T1000 (cell line): ENCODE measurements around the gene CTTN.
"Not testable (repeated sequence)": the region's sequence is repeated elsewhere in the genome, so short reads cannot be mapped to it uniquely, and the experiment has no call there.

ENCODE experiments used
- DNase-seq: peaks from one replicate; lab custom pipeline; 2025; ENCODE audit warnings: mixed read lengths; lab: John Stamatoyannopoulos, UW

CTTN gene

DNA sequence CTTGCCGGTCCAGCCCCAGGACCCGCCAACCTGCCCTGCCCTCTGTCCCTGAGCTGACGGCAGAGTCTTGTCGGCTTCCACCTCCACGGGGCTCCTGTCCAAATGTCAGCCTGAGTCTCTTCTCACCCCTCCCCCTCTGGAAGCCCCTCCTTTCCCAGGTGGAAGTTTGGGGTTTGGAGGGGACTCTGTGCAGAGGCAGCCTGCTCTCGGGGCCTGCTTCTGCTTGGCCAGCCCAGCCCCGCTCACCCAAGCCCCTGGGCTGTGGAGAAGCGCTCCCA, 31.0 kb downstream of the CTTN start:
- DNase-seq = no peak

DNA sequence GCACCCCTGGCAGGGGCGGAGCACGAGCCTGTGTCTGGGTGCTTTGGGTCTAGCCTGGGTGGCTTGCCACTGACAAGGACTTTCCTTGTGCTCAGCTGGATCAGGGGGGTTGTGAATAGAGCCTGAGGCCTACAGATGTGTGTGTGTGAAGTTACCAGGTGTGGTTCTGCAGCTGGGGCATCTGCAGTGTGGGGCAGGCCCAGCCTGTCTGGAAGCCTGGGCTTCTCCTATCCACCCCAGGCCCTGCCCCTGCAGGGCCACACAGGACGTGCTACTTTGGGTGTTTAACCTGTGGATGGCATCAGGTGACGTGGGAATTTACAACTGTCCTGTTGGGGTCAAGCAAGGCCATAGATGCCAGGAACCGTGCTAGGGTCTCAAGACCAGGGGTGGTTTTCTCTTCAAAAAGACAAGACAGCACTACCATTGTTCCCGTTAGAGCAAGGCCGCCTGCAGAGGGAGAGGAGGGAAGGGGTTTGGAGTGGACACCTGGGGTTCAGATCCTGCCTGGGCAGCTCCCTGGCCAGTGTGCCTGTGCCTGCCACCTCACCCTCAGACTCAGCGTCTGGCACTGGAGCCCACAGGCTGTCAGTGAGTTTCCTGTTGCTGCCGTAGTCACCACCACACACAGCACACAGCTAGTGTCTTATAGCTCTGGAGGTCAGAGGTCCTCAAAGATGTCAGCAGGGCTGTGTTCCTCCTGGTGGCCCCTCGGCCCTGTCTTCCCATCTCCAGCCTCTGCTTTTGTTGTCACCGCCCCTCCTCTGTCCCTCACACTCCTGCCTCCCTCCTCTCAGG, 31.6 kb downstream of the CTTN start:
- DNase-seq = no peak

DNA sequence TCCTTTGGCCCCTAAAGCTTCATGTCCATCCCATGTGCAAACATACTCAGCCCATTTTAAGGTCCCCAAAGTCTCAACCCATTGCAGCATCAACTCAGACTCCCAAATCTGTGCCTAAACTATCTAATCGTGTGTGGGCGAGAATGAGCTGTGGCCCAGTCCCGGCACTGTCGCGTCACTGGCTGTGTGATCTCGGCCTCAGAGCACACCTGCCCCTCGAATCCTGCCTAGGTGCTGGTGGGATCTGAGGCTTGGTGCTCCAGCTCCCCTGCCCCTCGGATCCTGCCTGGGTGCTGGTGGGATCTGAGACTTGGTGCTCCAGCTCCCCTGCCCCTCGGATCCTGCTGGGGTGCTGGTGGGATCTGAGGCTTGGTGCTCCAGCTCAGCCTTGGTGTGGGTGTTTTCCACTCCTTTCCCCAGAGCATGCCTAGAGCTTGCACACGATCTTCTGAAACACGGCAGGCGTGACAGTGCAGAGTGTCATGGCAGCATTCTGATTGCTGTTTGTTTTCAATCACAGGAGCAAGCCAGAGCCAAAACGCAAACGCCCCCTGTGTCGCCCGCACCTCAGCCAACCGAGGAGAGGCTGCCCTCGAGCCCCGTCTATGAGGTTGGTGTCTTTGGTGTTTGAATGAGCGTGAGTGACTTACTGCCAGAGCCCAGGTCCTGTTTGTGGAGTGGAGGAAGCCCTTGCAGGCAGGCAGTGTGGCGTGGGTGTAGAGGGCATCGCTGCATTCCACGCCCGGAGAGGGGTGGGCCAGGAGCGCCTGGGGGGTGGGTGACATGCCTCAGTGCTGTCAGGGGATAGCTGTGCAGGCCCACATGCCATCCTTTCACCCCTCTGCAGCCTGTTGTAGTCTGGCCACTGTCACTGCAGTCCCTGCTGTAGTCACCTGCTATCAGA, 32.6 kb downstream of the CTTN start:
- DNase-seq = no peak

DNA sequence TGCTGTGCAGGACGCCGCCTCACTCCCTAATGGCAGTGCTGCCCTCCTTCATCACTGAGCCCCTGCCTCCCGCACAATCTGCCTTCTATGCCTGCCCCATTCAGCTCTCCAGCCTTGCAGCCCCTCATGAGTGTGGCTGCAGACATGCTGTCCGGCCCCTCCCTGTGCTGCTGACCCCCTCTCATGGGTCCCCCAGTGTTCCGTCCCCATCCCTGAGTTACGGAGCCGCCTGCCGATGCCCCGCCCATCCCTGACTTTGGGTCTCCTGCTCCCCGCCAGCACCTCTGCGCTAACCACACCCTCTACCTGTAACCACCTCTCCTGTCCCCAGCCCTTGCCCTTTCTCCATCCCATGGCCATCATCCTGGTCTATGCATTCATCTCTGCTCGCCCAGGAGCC, 33.3 kb downstream of the CTTN start:
- no peak for DNase-seq

DNA sequence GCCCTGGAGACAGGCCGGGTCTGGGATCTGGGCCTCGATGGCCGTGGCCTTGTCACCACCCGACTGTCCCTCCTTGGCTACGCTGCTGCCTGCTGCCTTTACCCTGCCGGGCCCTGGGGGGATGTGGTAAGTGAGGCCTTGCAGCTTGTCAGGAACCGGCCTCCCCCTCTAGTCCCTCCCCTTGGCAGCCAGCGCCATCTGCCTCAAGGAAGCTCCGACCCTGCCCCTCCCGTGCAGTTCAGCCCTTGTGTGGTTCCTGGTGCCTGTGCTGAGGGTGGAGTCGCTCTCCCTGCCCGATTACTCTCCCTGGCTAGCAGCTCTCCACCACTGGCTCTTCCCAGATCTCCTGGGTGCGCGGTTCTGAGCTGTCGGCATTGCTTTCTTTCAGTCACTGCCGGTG, 33.7 kb downstream of the CTTN start:
- DNase-seq = no peak

DNA sequence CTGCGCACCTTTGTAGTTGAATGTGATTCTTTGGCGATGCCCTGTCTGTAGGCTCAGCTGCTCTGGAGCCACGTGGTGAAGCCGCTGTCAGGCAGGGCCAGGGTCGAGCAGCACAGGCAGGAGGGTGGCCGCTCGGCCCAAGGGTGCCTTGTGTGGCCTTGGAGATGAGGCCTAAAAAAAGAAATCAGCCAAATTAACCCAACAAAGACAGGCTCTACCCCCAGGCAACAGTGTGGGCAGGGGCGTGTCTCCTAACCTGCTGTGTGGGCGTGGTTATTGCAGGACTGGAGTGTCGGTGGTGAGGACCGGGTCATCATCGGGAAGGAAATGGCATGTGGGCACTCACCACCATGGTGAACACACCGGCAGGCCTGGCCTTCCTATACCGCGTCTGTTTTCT, 34.3 kb downstream of the CTTN start:
- no peak for DNase-seq

DNA sequence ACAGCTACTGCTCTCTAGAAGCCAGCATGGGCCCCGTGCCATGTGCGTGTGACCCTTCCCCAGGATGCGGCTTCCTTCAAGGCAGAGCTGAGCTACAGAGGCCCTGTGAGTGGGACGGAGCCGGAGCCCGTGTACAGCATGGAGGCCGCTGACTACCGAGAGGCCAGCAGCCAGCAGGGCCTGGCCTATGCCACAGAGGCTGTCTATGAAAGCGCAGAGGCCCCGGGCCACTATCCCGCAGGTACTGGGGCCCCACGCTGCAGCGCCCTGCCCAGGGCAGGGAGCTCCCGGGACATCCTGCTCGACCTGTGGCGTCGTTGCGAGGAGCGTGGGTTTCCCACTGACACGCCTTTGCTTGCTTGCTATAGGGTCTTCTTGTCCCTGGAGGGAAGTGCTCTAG, 34.7 kb downstream of the CTTN start:
- no peak for DNase-seq

DNA sequence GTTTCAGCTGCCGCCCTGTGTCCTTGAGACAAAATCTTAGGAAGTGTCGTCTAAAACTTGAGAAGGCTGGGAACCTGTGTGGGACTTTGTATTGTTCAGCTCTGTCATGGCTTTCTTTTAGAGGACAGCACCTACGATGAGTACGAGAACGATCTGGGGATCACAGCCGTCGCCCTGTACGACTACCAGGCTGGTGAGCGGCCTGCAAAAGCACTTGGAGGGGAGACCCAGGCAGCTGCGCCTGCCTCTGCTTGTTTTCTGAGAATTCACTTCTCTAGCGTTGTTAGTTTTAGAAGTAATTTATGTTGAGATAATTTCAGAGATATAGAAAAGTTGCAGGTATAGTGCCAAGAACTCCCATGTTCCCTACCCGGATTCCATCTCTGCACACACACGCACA, 35.2 kb downstream of the CTTN start:
- DNase-seq = no peak

- DNase-seq = no peak
These were observed 35.9 kb downstream of the CTTN start for GRCh38 chr11:70433966-70434812.

DNA sequence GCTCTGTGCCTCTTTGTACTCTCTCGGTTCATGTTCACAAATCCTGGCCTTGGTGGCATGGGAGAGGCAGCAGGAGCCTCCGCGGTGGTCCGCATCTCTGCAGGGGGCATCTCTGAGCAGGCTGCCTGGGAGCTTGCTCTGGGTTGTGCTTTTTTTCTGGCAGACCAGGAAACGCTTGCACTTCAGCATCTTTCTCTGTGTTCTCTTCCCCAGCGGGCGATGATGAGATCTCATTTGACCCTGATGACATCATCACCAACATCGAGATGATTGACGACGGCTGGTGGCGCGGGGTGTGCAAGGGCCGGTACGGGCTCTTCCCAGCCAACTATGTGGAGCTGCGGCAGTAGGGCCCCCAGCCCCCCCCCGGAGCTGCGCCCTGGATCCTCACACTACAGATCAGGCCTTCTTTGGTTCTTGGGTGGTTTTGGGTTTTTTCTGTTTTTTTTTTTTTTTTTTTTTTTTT, 36.5 kb downstream of the CTTN start:
- no peak for DNase-seq

- DNase-seq = no peak
These were observed 37.0 kb downstream of the CTTN start for GRCh38 chr11:70435361-70435760.

DNA sequence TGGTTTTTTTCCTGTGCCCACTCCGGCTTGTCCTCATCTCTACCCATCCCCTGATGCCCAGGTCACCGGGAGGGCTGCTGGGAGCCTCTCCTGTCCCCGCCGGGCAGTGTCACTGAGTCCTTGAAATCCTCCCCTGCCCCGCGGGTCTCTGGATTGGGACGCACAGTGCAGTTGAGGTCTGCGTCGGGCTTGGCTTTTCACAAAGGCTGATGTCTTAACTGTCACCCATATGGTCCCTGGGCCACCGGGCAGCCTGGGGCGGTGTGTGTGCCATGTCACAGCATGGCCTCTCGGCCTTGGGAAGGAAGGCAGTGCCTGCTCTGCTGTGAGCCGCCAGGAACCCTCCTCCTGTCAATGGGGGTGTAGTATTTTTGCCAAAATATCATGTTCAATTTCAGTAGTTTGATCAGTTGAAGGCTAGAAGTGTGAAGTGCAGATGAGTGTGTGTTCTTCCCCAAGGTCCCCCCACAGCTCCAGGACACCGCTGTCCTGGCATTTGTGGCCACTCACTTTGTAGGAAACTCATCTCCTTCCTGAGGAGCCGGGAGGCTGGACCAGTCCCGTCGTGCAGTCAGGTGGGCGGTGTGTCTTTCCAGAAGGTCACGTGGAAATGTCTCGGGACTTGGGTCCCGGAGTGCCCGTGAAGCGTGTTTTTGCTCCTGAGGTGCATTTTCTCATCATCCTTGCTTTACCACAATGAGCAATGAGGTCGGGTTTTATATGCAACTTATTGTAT, 37.6 kb downstream of the CTTN start:
- no peak for DNase-seq

- no peak for DNase-seq
These were observed 38.2 kb downstream of the CTTN start for GRCh38 chr11:70436501-70436860.

DNA sequence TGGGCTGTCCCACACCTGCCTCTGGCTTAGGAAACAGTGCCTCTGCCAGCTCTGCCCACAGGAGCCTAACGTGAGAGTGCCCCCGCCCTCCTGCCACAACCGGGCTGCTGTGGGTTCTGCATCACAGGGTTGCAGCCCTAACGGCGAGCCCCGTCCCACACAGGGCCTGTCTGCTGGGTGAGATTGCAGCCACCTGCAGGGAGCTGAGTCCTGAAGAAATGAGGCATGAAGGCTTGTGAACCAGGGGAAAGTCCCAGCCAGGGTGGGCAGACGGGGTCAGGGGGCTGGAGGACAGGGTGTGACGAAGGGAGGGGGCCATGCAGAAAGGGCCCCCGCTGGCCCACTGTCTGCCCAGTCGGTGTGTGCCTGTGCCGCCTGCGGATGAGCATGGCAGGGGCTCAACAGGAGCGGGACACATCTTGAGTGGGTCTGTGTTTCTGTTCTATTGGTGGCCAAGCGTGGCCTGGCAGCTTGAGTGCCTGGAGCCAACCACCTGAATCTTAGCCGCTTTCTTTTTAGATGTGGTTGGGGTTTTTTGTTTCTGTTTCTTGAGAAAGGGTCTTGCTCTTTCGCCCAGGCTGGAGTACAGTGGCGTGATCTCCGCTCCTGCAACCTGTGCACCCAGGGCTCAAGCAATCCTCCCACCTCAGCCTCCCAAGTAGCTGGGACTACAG, 38.9 kb downstream of the CTTN start:
- no peak for DNase-seq

- DNase-seq = no peak
These were observed 41.9 kb downstream of the CTTN start for GRCh38 chr11:70440206-70440605.

DNA sequence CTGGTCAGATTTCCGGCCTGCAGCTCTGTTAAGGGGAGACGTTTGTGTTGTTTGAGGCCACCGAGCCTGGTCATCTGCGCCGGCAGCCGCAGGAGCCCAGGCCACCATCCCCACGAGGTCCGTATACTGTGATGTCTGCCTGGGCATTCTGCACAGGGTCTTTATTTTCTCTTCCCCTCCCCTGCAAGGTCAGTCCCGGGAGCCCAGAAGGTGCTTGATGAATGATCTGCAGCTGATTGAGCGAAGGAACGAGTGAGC, 45.4 kb downstream of the CTTN start:
- no peak for DNase-seq

- DNase-seq = no peak
These were observed 46.8 kb downstream of the CTTN start for GRCh38 chr11:70445091-70445490.

- no peak for DNase-seq
These were observed 47.3 kb downstream of the CTTN start for GRCh38 chr11:70445605-70446004.

GRCh38 chr11:70448983-70449567, 50.7 kb downstream of the CTTN start:
- DNase-seq = no peak

GRCh38 chr11:70454197-70454767, 56.0 kb downstream of the CTTN start:
- no peak for DNase-seq

GRCh38 chr11:70454811-70455210, 56.5 kb downstream of the CTTN start:
- DNase-seq = not testable (repeated sequence)
